ENCODE data around the gene KANSL1. TPM values are rescaled to one million over a fixed set of nuclear protein-coding genes. Genes with fewer than 3 reads are reported as not detected.

Gene KANSL1
- total and polyA plus RNA-seq, 2 experiments from 2014 or later, result 37.3 to 84.3 TPM

- Histone ChIP-seq H3K4me1 (ENCODE audit: insufficient read depth) (no peaks in the 10 kb centered on the region), H3K36me3 (replicated peaks; ENCODE audit: insufficient read depth, low read depth) (no peaks in the 10 kb centered on the region), H3K4me3 (no peak overlapping the region), H3K9me3 (ENCODE audit: low read depth) (no peaks in the 10 kb centered on the region), H3K9me2 (replicated peaks; ENCODE audit: insufficient read depth) (no peaks in the 10 kb centered on the region), H2AFZ (no peak overlapping the region), H4K20me1 (ENCODE audit: insufficient read depth, poor library complexity, severe bottlenecking) (peaks cover 6% of the 10 kb centered on the region), H3K27ac (no peak overlapping the region), H3K79me2 (no peaks in the 10 kb centered on the region), H3K4me2 (no peak overlapping the region), H3K27me3 (no peaks in the 10 kb centered on the region)
- 91% methylated on average over 8 of the region's 8 CpGs for WGBS (ENCODE audit: low lambda C conversion rate, missing lambda C conversion rate)
- DNase-seq (ENCODE audit: low spot score), result no peak
- TF ChIP-seq EZH2phosphoT487 (IDR thresholded peaks at IDR 0.05; ENCODE audit: low read depth, severe bottlenecking, unreplicated experiment), result no peak
- no peak for TF ChIP-seq CTCF (IDR thresholded peaks at IDR 0.05; ENCODE audit: poor library complexity)
- TF ChIP-seq EZH2 (IDR thresholded peaks at IDR 0.05; ENCODE audit: borderline replicate concordance), result no peak
These were observed 167.6 kb downstream of the KANSL1 start for GRCh38 chr17:46025510-46026165.

- TF ChIP-seq EZH2phosphoT487 (IDR thresholded peaks at IDR 0.05; ENCODE audit: low read depth, severe bottlenecking, unreplicated experiment) (no peak), EZH2 (IDR thresholded peaks at IDR 0.05; ENCODE audit: borderline replicate concordance) (no peak), CTCF (IDR thresholded peaks at IDR 0.05; ENCODE audit: poor library complexity) (no peak)
- Histone ChIP-seq H3K36me3 (replicated peaks; ENCODE audit: insufficient read depth, low read depth) (no peaks in the 10 kb centered on the region), H3K79me2 (no peaks in the 10 kb centered on the region), H4K20me1 (ENCODE audit: insufficient read depth, poor library complexity, severe bottlenecking) (peaks cover 6% of the 10 kb centered on the region), H3K4me3 (no peak overlapping the region), H3K9me2 (replicated peaks; ENCODE audit: insufficient read depth) (no peaks in the 10 kb centered on the region), H3K27me3 (no peaks in the 10 kb centered on the region), H3K4me2 (no peak overlapping the region), H2AFZ (no peak overlapping the region), H3K4me1 (ENCODE audit: insufficient read depth) (no peaks in the 10 kb centered on the region), H3K27ac (no peak overlapping the region), H3K9me3 (ENCODE audit: low read depth) (no peaks in the 10 kb centered on the region)
- WGBS (ENCODE audit: low lambda C conversion rate, missing lambda C conversion rate), result 90% methylated on average over 10 of the region's 10 CpGs
- DNase-seq (ENCODE audit: low spot score), result no peak
These were observed 168.2 kb downstream of the KANSL1 start for GRCh38 chr17:46025060-46025459.

- no peak for DNase-seq (ENCODE audit: low spot score)
- 93% methylated on average over 9 of the region's 14 CpGs for WGBS (ENCODE audit: low lambda C conversion rate, missing lambda C conversion rate)
- Histone ChIP-seq H3K9me3 (ENCODE audit: low read depth) (no peaks in the 10 kb centered on the region), H3K4me3 (no peak overlapping the region), H3K4me2 (no peak overlapping the region), H3K27me3 (no peaks in the 10 kb centered on the region), H4K20me1 (ENCODE audit: insufficient read depth, poor library complexity, severe bottlenecking) (peaks cover 6% of the 10 kb centered on the region), H3K9me2 (replicated peaks; ENCODE audit: insufficient read depth) (no peaks in the 10 kb centered on the region), H3K27ac (no peak overlapping the region), H2AFZ (no peak overlapping the region), H3K79me2 (no peaks in the 10 kb centered on the region), H3K36me3 (replicated peaks; ENCODE audit: insufficient read depth, low read depth) (no peaks in the 10 kb centered on the region), H3K4me1 (ENCODE audit: insufficient read depth) (no peaks in the 10 kb centered on the region)
- no peak for TF ChIP-seq EZH2 (IDR thresholded peaks at IDR 0.05; ENCODE audit: borderline replicate concordance)
- no peak for TF ChIP-seq EZH2phosphoT487 (IDR thresholded peaks at IDR 0.05; ENCODE audit: low read depth, severe bottlenecking, unreplicated experiment)
- no peak for TF ChIP-seq CTCF (IDR thresholded peaks at IDR 0.05; ENCODE audit: poor library complexity)
These were observed 168.6 kb downstream of the KANSL1 start for GRCh38 chr17:46024590-46024989.

All from hepatocyte (in vitro differentiated cells).